HCT116 (cell line): ENCODE data around the gene CSPG4.

Source experiments
- ATF3 ChIP-seq: IDR thresholded peaks from 2 replicates; pipeline ENCODE4 v1.6.1; 2012
- CBX3 ChIP-seq: IDR thresholded peaks from 2 replicates; pipeline ENCODE4 v1.6.1; 2012; ENCODE audit warnings: low read depth
- CTCF ChIP-seq, 3 experiments: fragments of 200-600 bp in 1 of 3; sonication (generic) in 1 of 3; IDR thresholded peaks in 2 of 3; conservative IDR thresholded peaks in 1 of 3; 2 replicates each; pipeline ENCODE4 v1.5.1; 2012 to 2017; ENCODE audit warnings: low read depth in 2 of 3, low read length in 2 of 3, antibody characterized with exemption in 1 of 3, borderline replicate concordance in 1 of 3, control low read depth in 1 of 3, mild to moderate bottlenecking in 1 of 3, mixed read lengths in 1 of 3, mixed run types in 1 of 3, moderate library complexity in 1 of 3; ENCODE audit not compliant: insufficient read depth in 1 of 3
- EZH2 ChIP-seq: fragments of 200-600 bp; sonication (generic); IDR thresholded peaks from 2 replicates; pipeline ENCODE4 v1.6.1; 2017; ENCODE audit warnings: antibody characterized with exemption, mixed run types
- EZH2phosphoT487 ChIP-seq: fragments of 200-600 bp; IDR thresholded peaks from 2 replicates; pipeline ENCODE4 v1.6.1; 2018; ENCODE audit warnings: antibody characterized with exemption, borderline replicate concordance
- POLR2A ChIP-seq: IDR thresholded peaks from 2 replicates; pipeline ENCODE4 v1.7.0; 2011; ENCODE audit warnings: borderline replicate concordance; ENCODE audit not compliant: insufficient read depth, insufficient read length; ENCODE audit errors: extremely low read depth
- RAD21 ChIP-seq: IDR thresholded peaks from 2 replicates; pipeline ENCODE4 v1.6.1; 2012; ENCODE audit warnings: low read depth, mild to moderate bottlenecking
- REST ChIP-seq: IDR thresholded peaks from 2 replicates; pipeline ENCODE4 v1.6.1; 2012; ENCODE audit warnings: low read depth
- SP1 ChIP-seq: IDR thresholded peaks from 2 replicates; pipeline ENCODE4 v1.6.1; 2012; ENCODE audit warnings: low read depth

- TF ChIP-seq RAD21, result no peak
- no peak for TF ChIP-seq CTCF (IDR thresholded peaks at IDR 0.05 in 2 of 3, conservative IDR thresholded peaks at IDR 0.05 in 1 of 3; ENCODE audit: borderline replicate concordance in 1 of 3, insufficient read depth in 1 of 3, low read depth in 2 of 3, low read length in 2 of 3)
- TF ChIP-seq SP1, result no peak
- no peak for TF ChIP-seq ATF3
- TF ChIP-seq POLR2A, result no peak
- no peak for TF ChIP-seq CBX3
- no peak for TF ChIP-seq EZH2
- no peak for TF ChIP-seq EZH2phosphoT487
- TF ChIP-seq REST, result no peak
These were observed 64.3 kb downstream of the CSPG4 start for GRCh38 chr15:75648156-75649000.
